Psoas muscle (tissue), 8 donors: ENCODE results near the gene RABGAP1L. TPM values are rescaled to one million over a fixed set of nuclear protein-coding genes. Genes with fewer than 3 reads are reported as not detected.

Experiments
- ATAC-seq, 4 donors: fragments of 200-7000 bp; cut with Tn5 transposase; one replicate each; pipeline ENCODE4 v1.9.1; 2020; ENCODE audit warnings: moderate library complexity in 3 of 4, mild to moderate bottlenecking in 2 of 4
- DNase-seq, 2 donors: peaks; one replicate each; pipeline ENCODE4 v3.0.0-alpha.2; 2020
- H3K27ac ChIP-seq: fragments of 200-600 bp; one replicate; pipeline ENCODE4 v1.8.0; 2022
- H3K27me3 ChIP-seq, 3 donors: fragments of 200-600 bp in 1 of 3; one replicate each; pipeline versions ENCODE4 v1.6.1 to v1.8.0; 2013 to 2022; ENCODE audit warnings: low read length in 2 of 3, mild to moderate bottlenecking in 2 of 3, moderate library complexity in 1 of 3; ENCODE audit not compliant: insufficient read depth in 3 of 3
- H3K36me3 ChIP-seq, 2 donors: fragments of 200-600 bp in 1 of 2; one replicate each; pipeline versions ENCODE4 v1.6.1 to v1.8.0; 2013 to 2022; ENCODE audit warnings: low read depth in 1 of 2, mild to moderate bottlenecking in 1 of 2, moderate library complexity in 1 of 2; ENCODE audit not compliant: insufficient read depth in 1 of 2
- H3K4me1 ChIP-seq: fragments of 200-600 bp; one replicate; pipeline ENCODE4 v1.8.0; 2022
- H3K4me3 ChIP-seq: fragments of 200-600 bp; one replicate; pipeline ENCODE4 v1.8.0; 2022; ENCODE audit warnings: mild to moderate bottlenecking
- H3K9me3 ChIP-seq: fragments of 200-600 bp; one replicate; pipeline ENCODE4 v1.8.0; 2022
- WGBS, 3 donors: extraction: QIAGEN DNeasy Blood & Tissue Kit; methylation state at CpG; one replicate each; pipeline versions ENCODE4 v1.1.6 to v1.1.7; 2013; 5-methylcytosine and 5-hydroxymethylcytosine counted together
- intact Hi-C, 2 donors: fragments of 100-400 bp; cut with DNase I; formaldehyde crosslinking; loops; one replicate each; pipeline versions ENCODE4 v1.11.0 to v1.14.2; 2022
- polyA plus RNA-seq, 3 donors: library from polyadenylated mRNA; stranded (reverse); fragments of 200-250 nt; gene quantifications; one replicate each; pipeline ENCODE4 v1.2.3, GENCODE V29; 2013
- total RNA-seq, 4 donors: library from RNA; stranded (reverse); fragmentation: NEBNext Ultra II Directional in 2 of 4; extraction: Animal tissue kit (Norgen Biotek cat#: 25700) in 2 of 4; gene quantifications; one replicate each; pipeline versions ENCODE4 v1.2.1 to v1.2.4, GENCODE V29; 2021 to 2023
- TF ChIP-seq, protein P1 (sequence below): fragments of 200-600 bp; IDR thresholded peaks from one replicate; pipeline ENCODE4 v1.8.0; 2022; ENCODE audit warnings: antibody characterized with exemption
- donor health status: healthy with polysubstance abuse.
- donor health status: DM: no; HTN: no; CAD: no; lungs with moderate emphysema.
- donor health status: Bipolar disorder and iron deficiency.
- donor health status: healthy.
- donor health status: DM: yes; HTN: yes; CAD: no.
- donor health status: DM: no; HTN: no; CAD: no.
- donor health status: DM: no; HTN: no; CAD: no.
- donor health status: DM: yes; HTN: yes; CAD: no.

Gene RABGAP1L
- total and polyA plus RNA-seq, 7 donors = 2.9 to 14.4 (median 8.7) TPM

DNA sequence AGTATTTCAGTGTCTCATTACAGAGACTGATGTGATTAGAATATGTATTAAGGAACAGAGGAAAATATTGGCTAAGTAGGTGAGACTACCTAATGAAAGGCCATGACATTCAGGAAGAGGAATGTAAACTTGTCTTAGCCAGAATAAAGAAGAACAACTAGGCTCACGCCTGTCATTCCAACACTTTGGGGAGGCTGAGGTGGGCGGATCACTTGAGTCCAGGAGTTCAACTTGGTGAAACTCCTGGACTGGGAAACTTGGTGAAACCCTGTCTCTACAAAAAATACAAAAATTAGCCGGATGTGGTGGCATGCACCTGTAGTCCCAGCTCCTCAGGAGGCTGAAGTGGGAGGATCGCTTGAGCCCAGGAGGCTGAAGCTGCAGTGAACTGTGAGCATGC lies 825.6 kb downstream of the RABGAP1L start:
- intact Hi-C loops = loop anchor here (10.0 kb wide), 2 partner anchors 220 to 720 kb away; no protein-coding TSS in a partner anchor
- Histone ChIP-seq H3K27ac (no peak overlapping the region), H3K4me3 (no peak overlapping the region), H3K27me3 (no peaks in the 10 kb centered on the region), H3K9me3 (no peaks in the 10 kb centered on the region), H3K4me1 (peaks cover 2% of the 10 kb centered on the region), H3K36me3 (peaks cover 0 to under 1% of the 10 kb centered on the region in 2 donors)
- ATAC-seq (no peak), DNase-seq (no peak)
- TF ChIP-seq, protein P1, sequence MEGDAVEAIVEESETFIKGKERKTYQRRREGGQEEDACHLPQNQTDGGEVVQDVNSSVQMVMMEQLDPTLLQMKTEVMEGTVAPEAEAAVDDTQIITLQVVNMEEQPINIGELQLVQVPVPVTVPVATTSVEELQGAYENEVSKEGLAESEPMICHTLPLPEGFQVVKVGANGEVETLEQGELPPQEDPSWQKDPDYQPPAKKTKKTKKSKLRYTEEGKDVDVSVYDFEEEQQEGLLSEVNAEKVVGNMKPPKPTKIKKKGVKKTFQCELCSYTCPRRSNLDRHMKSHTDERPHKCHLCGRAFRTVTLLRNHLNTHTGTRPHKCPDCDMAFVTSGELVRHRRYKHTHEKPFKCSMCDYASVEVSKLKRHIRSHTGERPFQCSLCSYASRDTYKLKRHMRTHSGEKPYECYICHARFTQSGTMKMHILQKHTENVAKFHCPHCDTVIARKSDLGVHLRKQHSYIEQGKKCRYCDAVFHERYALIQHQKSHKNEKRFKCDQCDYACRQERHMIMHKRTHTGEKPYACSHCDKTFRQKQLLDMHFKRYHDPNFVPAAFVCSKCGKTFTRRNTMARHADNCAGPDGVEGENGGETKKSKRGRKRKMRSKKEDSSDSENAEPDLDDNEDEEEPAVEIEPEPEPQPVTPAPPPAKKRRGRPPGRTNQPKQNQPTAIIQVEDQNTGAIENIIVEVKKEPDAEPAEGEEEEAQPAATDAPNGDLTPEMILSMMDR = no peak
- WGBS, 3 donors = 94 to 96% (median 96%) methylated on average over 4 of the region's 4 CpGs

DNA sequence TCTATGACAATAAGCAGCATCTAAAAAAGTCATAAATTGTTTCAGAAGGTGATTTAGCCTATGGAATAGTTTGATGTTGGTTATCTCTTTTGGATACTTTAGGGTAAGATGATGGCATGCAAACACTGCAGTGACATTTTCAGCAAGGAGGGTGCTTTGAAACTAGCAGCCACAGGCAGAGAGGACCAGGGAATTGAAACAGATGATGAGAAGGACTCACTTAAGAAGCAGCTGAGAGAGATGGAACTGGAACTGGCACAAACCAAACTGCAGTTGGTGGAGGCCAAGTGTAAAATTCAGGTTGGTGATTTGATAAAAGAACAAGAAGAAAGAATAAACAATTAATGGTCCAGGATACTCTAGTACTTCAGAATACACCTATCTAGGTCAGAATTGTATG lies 829.2 kb downstream of the RABGAP1L start:
- H3K4me1 ChIP-seq = peaks cover 4% of the 10 kb centered on the region
- H3K4me3 ChIP-seq = no peak overlapping the region
- intact Hi-C loops = loop anchor here (10.0 kb wide), 2 partner anchors 224 to 724 kb away; no protein-coding TSS in a partner anchor
- no peaks in the 10 kb centered on the region for H3K9me3 ChIP-seq
- TF ChIP-seq, protein P1 = no peak
- no peak for ATAC-seq
- no peaks in the 10 kb centered on the region for H3K36me3 ChIP-seq
- no peak for DNase-seq
- no peak overlapping the region for H3K27ac ChIP-seq
- no peaks in the 10 kb centered on the region for H3K27me3 ChIP-seq

DNA sequence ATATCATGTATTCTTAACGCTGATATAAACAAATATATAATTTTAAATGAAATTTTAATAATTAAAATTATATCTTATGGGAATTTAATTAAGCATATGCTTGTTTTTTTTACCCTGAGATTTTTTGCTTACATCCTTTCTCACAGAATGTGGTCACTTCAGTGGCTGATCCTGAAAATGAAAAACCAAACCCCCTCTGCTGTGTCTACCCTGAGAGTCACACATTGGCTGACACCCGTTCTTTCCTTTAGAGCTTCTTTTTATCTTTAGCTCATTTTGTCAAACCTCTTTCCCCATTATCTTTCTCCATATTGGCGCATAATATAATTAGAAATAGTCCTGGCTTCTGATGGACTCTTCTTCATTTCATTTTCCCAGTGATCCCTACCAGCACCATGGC lies 829.7 kb downstream of the RABGAP1L start:
- Histone ChIP-seq H3K4me1 (peaks cover 4% of the 10 kb centered on the region), H3K27me3 (no peaks in the 10 kb centered on the region), H3K9me3 (no peaks in the 10 kb centered on the region), H3K36me3 (no peaks in the 10 kb centered on the region), H3K27ac (no peak overlapping the region), H3K4me3 (no peak overlapping the region)
- intact Hi-C loops = loop anchor here (10.0 kb wide), 2 partner anchors 224 to 724 kb away; no protein-coding TSS in a partner anchor
- no peak for DNase-seq
- TF ChIP-seq, protein P1 = no peak
- no peak for ATAC-seq
- 81 to 96% (median 93%) methylated on average over 3 of the region's 3 CpGs for WGBS, 3 donors

DNA sequence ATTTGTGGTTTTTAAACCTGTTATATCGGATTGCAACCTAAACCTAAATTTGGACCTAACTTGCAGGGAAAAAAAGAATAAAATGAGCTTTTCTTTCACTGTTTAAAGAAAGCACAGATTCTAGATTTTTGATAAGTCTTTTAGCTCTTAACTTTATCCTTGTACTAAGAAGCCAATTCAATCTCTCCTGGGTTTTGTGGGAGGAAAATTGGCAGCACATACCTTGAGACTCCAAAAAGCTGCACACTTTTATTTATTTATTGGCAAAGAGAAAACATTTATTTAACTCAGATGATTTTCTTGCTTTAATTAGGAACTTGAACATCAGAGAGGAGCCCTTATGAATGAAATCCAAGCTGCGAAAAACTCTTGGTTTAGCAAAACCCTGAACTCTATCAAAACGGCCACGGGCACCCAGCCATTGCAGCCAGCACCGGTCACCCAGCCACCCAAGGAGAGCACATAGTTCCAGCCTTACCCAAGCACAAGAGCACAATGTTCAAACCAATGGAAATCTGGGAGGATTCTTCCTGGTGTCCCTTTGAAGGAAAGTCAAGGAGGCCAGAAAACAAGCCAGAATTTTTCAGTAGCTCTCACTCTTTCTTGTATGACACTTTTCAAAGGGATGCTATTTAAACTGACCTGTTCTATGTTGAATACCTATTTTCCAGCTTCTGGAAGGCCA lies 830.4 kb downstream of the RABGAP1L start:
- Histone ChIP-seq H3K27ac (peak overlapping the region; percentile 72), H3K36me3 (no peaks in the 10 kb centered on the region), H3K27me3 (no peaks in the 10 kb centered on the region), H3K4me3 (peak overlapping the region; percentile 73), H3K4me1 (peaks cover 4% of the 10 kb centered on the region), H3K9me3 (no peaks in the 10 kb centered on the region)
- TF ChIP-seq, protein P1 = no peak
- ATAC-seq (peak in 2 of 4 donors; percentile 62 to 77), DNase-seq (peak; percentile 31 to 68)
- 49 to 64% (median 60%) methylated on average over 5 of the region's 5 CpGs for WGBS, 3 donors
- intact Hi-C loops = loop anchor here (10.0 kb wide), 2 partner anchors 225 to 725 kb away; no protein-coding TSS in a partner anchor
